ENCODE results near the gene PTPRM. TPM values are rescaled to one million over a fixed set of nuclear protein-coding genes. Genes with fewer than 3 reads are reported as not detected.
A peak's percentile ranks its signal among the peaks of the same experiment; 100 is the strongest.

PTPRM gene
- total and polyA plus RNA-seq, 4 donors, result 61.1 to 146 (median 87.5) TPM

DNA sequence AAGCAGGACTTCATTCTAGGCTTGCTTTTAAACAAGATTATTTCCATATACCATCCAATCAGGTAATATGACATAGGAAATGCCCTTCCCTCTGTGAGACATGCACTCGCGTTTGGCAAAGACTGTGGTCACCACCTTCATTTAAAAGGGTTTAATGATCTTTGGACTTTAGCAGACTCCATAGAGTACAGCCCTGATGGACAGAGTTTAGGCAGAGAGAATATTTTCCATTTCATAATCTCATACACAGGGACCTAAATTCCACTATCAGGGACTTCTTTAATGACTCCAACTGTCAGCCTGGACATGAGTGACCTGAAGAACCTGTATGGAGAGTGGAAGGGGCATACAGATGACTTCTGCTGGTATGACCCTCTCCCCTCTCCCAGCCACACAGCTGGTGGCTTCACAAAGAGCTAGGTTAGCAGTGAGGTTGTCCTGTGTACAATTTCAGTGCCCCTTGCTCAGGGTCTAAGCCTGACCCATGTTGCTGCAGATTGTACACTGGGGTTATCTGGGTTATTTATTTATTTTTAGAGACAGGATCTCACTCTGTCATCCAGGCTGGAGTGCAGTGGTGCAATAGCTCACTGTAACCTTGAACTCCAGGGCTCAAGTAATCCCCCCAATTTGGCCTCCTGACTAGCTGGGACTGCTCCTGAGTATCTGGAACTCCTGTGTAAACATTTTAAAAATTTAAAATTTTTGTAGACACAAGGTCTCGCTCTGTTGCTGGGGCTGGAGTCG, 59.2 kb downstream of the PTPRM start:
- Histone ChIP-seq H3K4me3 (no peak overlapping the region), H3K36me3 (ENCODE audit: control insufficient read depth in 4 of 4, insufficient read depth in 4 of 4, low read length in 4 of 4) (no peaks in the 10 kb centered on the region), H3K9ac (ENCODE audit: insufficient read depth in 1 of 2, low read length in 2 of 2) (no peak overlapping the region), H3K27me3 (ENCODE audit: control insufficient read depth in 3 of 3, insufficient read depth in 3 of 3, low read length in 2 of 3) (no peaks in the 10 kb centered on the region), H3K4me1 (ENCODE audit: control insufficient read depth in 5 of 5, insufficient read depth in 5 of 5, low read length in 5 of 5) (peaks cover 0 to 28% (median 11%) of the 10 kb centered on the region in 5 donors), H3K27ac (ENCODE audit: low read depth in 1 of 2, low read length in 1 of 2) (peak overlapping the region in 1 of 2 donors; percentile 11), H3K9me3 (ENCODE audit: control insufficient read depth in 4 of 4, insufficient read depth in 3 of 4, low read length in 3 of 4) (no peaks in the 10 kb centered on the region)
- DNase-seq (no peak), ATAC-seq (ENCODE audit: insufficient read depth, low FRiP score) (no peak)
- WGBS, 2 donors, result 64 to 74% methylated on average over 4 of the region's 4 CpGs
- TF ChIP-seq, protein P1, sequence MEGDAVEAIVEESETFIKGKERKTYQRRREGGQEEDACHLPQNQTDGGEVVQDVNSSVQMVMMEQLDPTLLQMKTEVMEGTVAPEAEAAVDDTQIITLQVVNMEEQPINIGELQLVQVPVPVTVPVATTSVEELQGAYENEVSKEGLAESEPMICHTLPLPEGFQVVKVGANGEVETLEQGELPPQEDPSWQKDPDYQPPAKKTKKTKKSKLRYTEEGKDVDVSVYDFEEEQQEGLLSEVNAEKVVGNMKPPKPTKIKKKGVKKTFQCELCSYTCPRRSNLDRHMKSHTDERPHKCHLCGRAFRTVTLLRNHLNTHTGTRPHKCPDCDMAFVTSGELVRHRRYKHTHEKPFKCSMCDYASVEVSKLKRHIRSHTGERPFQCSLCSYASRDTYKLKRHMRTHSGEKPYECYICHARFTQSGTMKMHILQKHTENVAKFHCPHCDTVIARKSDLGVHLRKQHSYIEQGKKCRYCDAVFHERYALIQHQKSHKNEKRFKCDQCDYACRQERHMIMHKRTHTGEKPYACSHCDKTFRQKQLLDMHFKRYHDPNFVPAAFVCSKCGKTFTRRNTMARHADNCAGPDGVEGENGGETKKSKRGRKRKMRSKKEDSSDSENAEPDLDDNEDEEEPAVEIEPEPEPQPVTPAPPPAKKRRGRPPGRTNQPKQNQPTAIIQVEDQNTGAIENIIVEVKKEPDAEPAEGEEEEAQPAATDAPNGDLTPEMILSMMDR (IDR thresholded peaks at IDR 0.05; ENCODE audit: control extremely low read depth, extremely low read depth), result no peak

DNA sequence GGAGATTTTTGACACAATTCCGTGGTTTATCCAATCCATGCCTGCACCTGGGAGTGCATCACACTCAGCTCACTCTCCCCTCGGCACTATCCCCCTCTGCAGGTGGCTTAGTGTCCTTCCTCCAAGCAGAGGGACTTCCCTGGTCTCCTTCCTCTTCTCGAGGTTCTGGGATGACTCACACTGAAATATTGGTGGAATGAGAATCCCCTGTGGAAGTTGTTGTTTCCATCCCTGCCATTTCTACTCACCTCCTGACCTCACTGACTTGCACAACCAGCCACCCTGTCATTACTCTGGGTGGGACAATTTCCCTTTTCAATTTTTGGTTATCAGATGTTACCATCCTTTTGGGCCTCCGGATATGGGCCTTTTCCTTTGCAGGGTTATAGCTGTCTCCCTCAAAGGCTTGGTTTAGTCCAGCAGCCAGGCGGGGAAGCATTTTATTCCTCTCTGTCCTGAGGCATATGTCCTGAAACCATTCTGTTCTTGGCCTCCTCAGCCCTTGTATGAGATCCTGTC, 59.9 kb downstream of the PTPRM start:
- H3K27ac ChIP-seq (ENCODE audit: low read depth in 1 of 2, low read length in 1 of 2), result peak overlapping the region; percentile 8 to 11
- H3K27me3 ChIP-seq (ENCODE audit: control insufficient read depth in 3 of 3, insufficient read depth in 3 of 3, low read length in 2 of 3), result no peaks in the 10 kb centered on the region
- no peak overlapping the region for H3K9ac ChIP-seq (ENCODE audit: insufficient read depth in 1 of 2, low read length in 2 of 2)
- H3K36me3 ChIP-seq (ENCODE audit: control insufficient read depth in 4 of 4, insufficient read depth in 4 of 4, low read length in 4 of 4), result no peaks in the 10 kb centered on the region
- DNase-seq, result no peak
- H3K4me1 ChIP-seq (ENCODE audit: control insufficient read depth in 5 of 5, insufficient read depth in 5 of 5, low read length in 5 of 5), result peaks cover 0 to 31% (median 11%) of the 10 kb centered on the region in 5 donors
- TF ChIP-seq, protein P1 (IDR thresholded peaks at IDR 0.05; ENCODE audit: control extremely low read depth, extremely low read depth), result no peak
- peak; percentile 50 for ATAC-seq (ENCODE audit: insufficient read depth, low FRiP score)
- H3K4me3 ChIP-seq, result no peak overlapping the region
- 45 to 55% methylated on average over 5 of the region's 5 CpGs for WGBS, 2 donors
- no peaks in the 10 kb centered on the region for H3K9me3 ChIP-seq (ENCODE audit: control insufficient read depth in 4 of 4, insufficient read depth in 3 of 4, low read length in 3 of 4)

DNA sequence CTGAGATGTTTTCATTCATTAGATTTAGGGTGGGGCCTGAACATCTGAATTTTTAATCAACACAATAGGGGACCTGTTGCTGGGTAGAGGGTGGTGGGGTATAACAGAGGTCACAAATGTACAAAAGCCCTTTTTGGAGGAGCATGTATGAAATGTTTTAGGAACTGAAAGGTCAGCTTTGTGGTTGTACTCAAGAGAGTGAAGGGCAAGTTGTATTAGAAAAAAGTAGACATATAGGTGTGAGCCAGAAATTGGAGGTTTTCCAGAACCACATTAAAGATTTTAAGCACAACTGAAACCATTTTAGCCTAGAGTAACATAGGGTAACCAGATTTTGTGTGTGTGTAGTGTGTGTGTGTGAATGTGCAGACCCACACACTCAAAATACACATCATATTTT, 62.3 kb downstream of the PTPRM start:
- no peak overlapping the region for H3K27ac ChIP-seq (ENCODE audit: low read depth in 1 of 2, low read length in 1 of 2)
- H3K4me1 ChIP-seq (ENCODE audit: control insufficient read depth in 5 of 5, insufficient read depth in 5 of 5, low read length in 5 of 5), result peaks cover 0 to 48% (median 11%) of the 10 kb centered on the region in 5 donors
- no peaks in the 10 kb centered on the region for H3K36me3 ChIP-seq (ENCODE audit: control insufficient read depth in 4 of 4, insufficient read depth in 4 of 4, low read length in 4 of 4)
- H3K27me3 ChIP-seq (ENCODE audit: control insufficient read depth in 3 of 3, insufficient read depth in 3 of 3, low read length in 2 of 3), result no peaks in the 10 kb centered on the region
- DNase-seq (no peak), ATAC-seq (ENCODE audit: insufficient read depth, low FRiP score) (no peak)
- no peaks in the 10 kb centered on the region for H3K9me3 ChIP-seq (ENCODE audit: control insufficient read depth in 4 of 4, insufficient read depth in 3 of 4, low read length in 3 of 4)
- TF ChIP-seq, protein P1 (IDR thresholded peaks at IDR 0.05; ENCODE audit: control extremely low read depth, extremely low read depth), result no peak
- H3K9ac ChIP-seq (ENCODE audit: insufficient read depth in 1 of 2, low read length in 2 of 2), result no peak overlapping the region
- H3K4me3 ChIP-seq, result no peak overlapping the region

Data from lung (tissue), 12 donors.